HepG2 (cell line): ENCODE results near the gene PPARA. TPM values are rescaled to one million over a fixed set of nuclear protein-coding genes. Genes with fewer than 3 reads are reported as not detected.

Experiments used
- ATAD3A ChIP-seq: sonication (generic); formaldehyde crosslinking; IDR thresholded peaks from 2 replicates; pipeline ENCODE4 v1.4.0; 2020; ENCODE audit warnings: missing genetic modification reagents
- ATM ChIP-seq: fragments of 450-650 bp; IDR thresholded peaks from 2 replicates; pipeline ENCODE4 v1.7.1; 2017; ENCODE audit warnings: mild to moderate bottlenecking, borderline replicate concordance
- CBX1 ChIP-seq: IDR thresholded peaks from one replicate; pipeline ENCODE4 v1.6.1; 2016; ENCODE audit warnings: antibody characterized with exemption, low read depth
- KDM1A ChIP-seq: IDR thresholded peaks from 2 replicates; pipeline ENCODE4 v1.6.1; 2016; ENCODE audit warnings: missing compliant biosample characterization
- KDM2A ChIP-seq: sonication (generic); formaldehyde crosslinking; IDR thresholded peaks from 2 replicates; pipeline ENCODE4 v1.4.0; 2020; ENCODE audit warnings: low read depth, missing genetic modification reagents, borderline replicate concordance
- MIXL1 ChIP-seq: IDR thresholded peaks from 2 replicates; pipeline ENCODE4 v1.6.1; 2016
- MTF2 ChIP-seq: sonication (generic); formaldehyde crosslinking; IDR thresholded peaks from 2 replicates; pipeline ENCODE4 v1.5.0; 2020; ENCODE audit warnings: missing genetic modification reagents, borderline replicate concordance
- NCOA1 ChIP-seq: sonication (generic); formaldehyde crosslinking; IDR thresholded peaks from 2 replicates; pipeline ENCODE4 v1.9.0; 2021; ENCODE audit warnings: missing genetic modification reagents
- PLRG1 ChIP-seq: fragments of 450-650 bp; conservative IDR thresholded peaks from 2 replicates; pipeline ENCODE4 v1.6.1; 2016
- REPIN1 ChIP-seq: sonication (generic); formaldehyde crosslinking; IDR thresholded peaks from 2 replicates; pipeline ENCODE4 v1.8.0; 2022; ENCODE audit warnings: missing genetic modification reagents, low read depth, mild to moderate bottlenecking, borderline replicate concordance
- SETDB1 ChIP-seq: sonication (generic); formaldehyde crosslinking; IDR thresholded peaks from 2 replicates; pipeline ENCODE4 v1.5.1; 2020; ENCODE audit warnings: missing genetic modification reagents, mild to moderate bottlenecking, borderline replicate concordance
- SMARCE1 ChIP-seq: fragments of 450-650 bp; IDR thresholded peaks from 2 replicates; pipeline ENCODE4 v1.6.1; 2017; ENCODE audit warnings: borderline replicate concordance
- STAT5B ChIP-seq: sonication (generic); formaldehyde crosslinking; IDR thresholded peaks from 2 replicates; pipeline ENCODE4 v1.4.0; 2020; ENCODE audit warnings: missing genetic modification reagents
- TARDBP ChIP-seq: sonication (generic); formaldehyde crosslinking; IDR thresholded peaks from 2 replicates; pipeline ENCODE4 v1.8.0; 2022; ENCODE audit warnings: mild to moderate bottlenecking, missing genetic modification reagents
- TCF12 ChIP-seq, 2 experiments: fragments of 450-650 bp in 1 of 2; sonication (generic) in 1 of 2; formaldehyde crosslinking in 1 of 2; IDR thresholded peaks; 2 replicates each; pipeline versions ENCODE4 v1.6.1 to v1.8.0; 2017 to 2022; ENCODE audit warnings: antibody characterized with exemption in 1 of 2, mild to moderate bottlenecking in 1 of 2, missing genetic modification reagents in 1 of 2, moderate library complexity in 1 of 2
- TRIM24 ChIP-seq: sonication (generic); formaldehyde crosslinking; IDR thresholded peaks from 2 replicates; pipeline ENCODE4 v1.8.0; 2022; ENCODE audit warnings: mild to moderate bottlenecking, missing genetic modification reagents
- ZFP36L1 ChIP-seq: sonication (generic); formaldehyde crosslinking; IDR thresholded peaks from 2 replicates; pipeline ENCODE4 v1.8.0; 2022; ENCODE audit warnings: mild to moderate bottlenecking, missing genetic modification reagents, moderate library complexity
- ZFP41 ChIP-seq: sonication (generic); formaldehyde crosslinking; IDR thresholded peaks from 2 replicates; pipeline ENCODE4 v1.4.0; 2020; ENCODE audit warnings: mild to moderate bottlenecking, missing genetic modification reagents, borderline replicate concordance
- ZNF3 ChIP-seq: IDR thresholded peaks from 2 replicates; pipeline ENCODE4 v1.7.0; 2017; ENCODE audit warnings: inconsistent platforms
- ZNF33A ChIP-seq: sonication (generic); formaldehyde crosslinking; IDR thresholded peaks from 2 replicates; pipeline ENCODE4 v1.5.1; 2020; ENCODE audit warnings: missing genetic modification reagents, mild to moderate bottlenecking, moderate library complexity, borderline replicate concordance
- ZNF432 ChIP-seq: sonication (generic); formaldehyde crosslinking; IDR thresholded peaks from 2 replicates; pipeline ENCODE4 v1.5.0; 2020; ENCODE audit warnings: missing genetic modification reagents, mild to moderate bottlenecking, borderline replicate concordance
- ZNF574 ChIP-seq: sonication (generic); formaldehyde crosslinking; IDR thresholded peaks from 2 replicates; pipeline ENCODE4 v1.4.0; 2020; ENCODE audit warnings: missing genetic modification reagents
- ZNF597 ChIP-seq: sonication (generic); formaldehyde crosslinking; IDR thresholded peaks from 2 replicates; pipeline ENCODE4 v1.5.0; 2020; ENCODE audit warnings: missing genetic modification reagents
- ZNF605 ChIP-seq: sonication (generic); formaldehyde crosslinking; IDR thresholded peaks from 2 replicates; pipeline ENCODE4 v1.8.0; 2022; ENCODE audit warnings: mild to moderate bottlenecking, missing genetic modification reagents
- ZNF660 ChIP-seq: sonication (generic); formaldehyde crosslinking; IDR thresholded peaks from 2 replicates; pipeline ENCODE4 v1.5.1; 2020; ENCODE audit warnings: mild to moderate bottlenecking, low read depth, missing genetic modification reagents, borderline replicate concordance
- ZNF709 ChIP-seq: sonication (generic); formaldehyde crosslinking; IDR thresholded peaks from 2 replicates; pipeline ENCODE4 v1.5.0; 2020; ENCODE audit warnings: mild to moderate bottlenecking, missing genetic modification reagents
- ZNF746 ChIP-seq: sonication (generic); formaldehyde crosslinking; IDR thresholded peaks from 2 replicates; pipeline ENCODE4 v1.8.0; 2022; ENCODE audit warnings: mild to moderate bottlenecking, missing genetic modification reagents
- polyA plus RNA-seq, 8 experiments: library from polyadenylated mRNA; depleted of rRNA in 3 of 8; stranded (reverse) in 7 of 8; unstranded in 1 of 8; fragments of >200 nt; fragmentation: Illumina TruSeq in 4 of 8; extraction: Trizol in 4 of 8; gene quantifications; 2 replicates each; pipeline versions ENCODE4 v1.2.1 to v1.2.3, GENCODE V29; 2011 to 2016; ENCODE audit warnings: low read depth in 4 of 8, missing spikeins in 1 of 8, mixed read lengths in 1 of 8; ENCODE audit not compliant: insufficient read depth in 1 of 8
- total RNA-seq, 5 experiments: library from RNA; depleted of rRNA; stranded (reverse); fragments of >200 nt; fragmentation: Illumina TruSeq; extraction: Trizol; gene quantifications; 2 replicates each; pipeline ENCODE4 v1.2.3, GENCODE V29; 2016; ENCODE audit warnings: low read depth in 1 of 5
- TF ChIP-seq, protein P1 (sequence below): IDR thresholded peaks from 2 replicates; pipeline ENCODE4 v1.6.1; 2016; ENCODE audit warnings: low read depth

The PPARA gene
- total and polyA plus RNA-seq, 2 of the 13 experiments (the other 11 are each of a cell fraction or from before 2014, with no cell fraction given): 18.2 to 24.7 TPM

DNA sequence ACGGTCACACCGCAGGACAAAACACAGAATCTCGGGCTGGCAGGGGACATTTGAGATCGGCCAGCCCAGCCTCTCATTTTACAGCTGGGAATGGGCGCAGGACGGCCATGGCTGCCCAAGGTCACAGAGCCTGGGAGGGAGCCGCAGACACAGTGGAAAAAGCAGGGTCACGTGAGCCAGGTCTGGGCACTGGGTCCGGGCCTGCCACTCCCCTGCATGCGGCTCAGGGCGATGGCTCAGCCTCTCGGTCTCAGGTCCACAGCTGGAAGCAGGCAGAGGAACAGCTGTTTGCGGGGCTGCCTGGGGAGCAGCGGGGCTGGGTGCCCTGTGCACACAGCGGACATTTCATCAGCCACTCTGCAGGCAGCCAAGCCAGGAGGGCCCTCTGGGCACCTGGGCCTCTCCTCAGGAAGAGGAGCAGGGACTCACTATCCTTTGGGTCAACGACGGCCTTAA, 10.4 kb upstream of the PPARA start (continued):
- TF ChIP-seq ZNF432 (CRISPR knock-in tag) (no peak), ATAD3A (CRISPR knock-in tag) (no peak), ZFP36L1 (CRISPR knock-in tag) (no peak), PLRG1 (no peak), SETDB1 (no peak), KDM2A (CRISPR knock-in tag) (no peak), ZNF605 (CRISPR knock-in tag) (no peak), ZNF709 (CRISPR knock-in tag) (no peak), REPIN1 (no peak), ZNF574 (CRISPR knock-in tag) (peak; percentile 54; the same call in 1 of the 2 replicates), STAT5B (CRISPR knock-in tag) (no peak), NCOA1 (no peak), SMARCE1 (no peak), TCF12 (IDR thresholded peaks at IDR 0.05) (no peak), TCF12 (CRISPR knock-in tag; IDR thresholded peaks at IDR 0.05) (no peak), TRIM24 (CRISPR knock-in tag) (no peak), KDM1A (CRISPR knock-in tag) (peak; percentile 18; the same call in 1 of the 2 replicates), ZNF660 (CRISPR knock-in tag) (no peak), MTF2 (no peak), MIXL1 (no peak), ZNF746 (CRISPR knock-in tag) (no peak), ZNF597 (CRISPR knock-in tag) (no peak), ZFP41 (CRISPR knock-in tag) (no peak; the same call in 1 of the 2 replicates), ATM (no peak), CBX1 (no peak), ZNF3 (CRISPR knock-in tag) (no peak), TARDBP (CRISPR knock-in tag) (peak; percentile 56; the same call in 1 of the 2 replicates), ZNF33A (no peak)
- TF ChIP-seq, protein P1, sequence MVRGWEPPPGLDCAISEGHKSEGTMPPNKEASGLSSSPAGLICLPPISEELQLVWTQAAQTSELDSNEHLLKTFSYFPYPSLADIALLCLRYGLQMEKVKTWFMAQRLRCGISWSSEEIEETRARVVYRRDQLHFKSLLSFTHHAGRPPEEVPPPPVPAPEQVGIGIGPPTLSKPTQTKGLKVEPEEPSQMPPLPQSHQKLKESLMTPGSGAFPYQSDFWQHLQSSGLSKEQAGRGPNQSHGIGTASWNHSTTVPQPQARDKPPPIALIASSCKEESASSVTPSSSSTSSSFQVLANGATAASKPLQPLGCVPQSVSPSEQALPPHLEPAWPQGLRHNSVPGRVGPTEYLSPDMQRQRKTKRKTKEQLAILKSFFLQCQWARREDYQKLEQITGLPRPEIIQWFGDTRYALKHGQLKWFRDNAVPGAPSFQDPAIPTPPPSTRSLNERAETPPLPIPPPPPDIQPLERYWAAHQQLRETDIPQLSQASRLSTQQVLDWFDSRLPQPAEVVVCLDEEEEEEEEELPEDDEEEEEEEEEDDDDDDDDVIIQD (CRISPR knock-in tag): no peak
